ENCODE measurements around the gene DCP1B. TPM values are rescaled to one million over a fixed set of nuclear protein-coding genes. Genes with fewer than 3 reads are reported as not detected.

The DCP1B gene
- total RNA-seq, 1 donor, result 13.0 TPM

- H4K20me1 ChIP-seq (ENCODE audit: insufficient read depth, low read length), result no peaks in the 10 kb centered on the region
- no peaks in the 10 kb centered on the region for H3K4me1 ChIP-seq (ENCODE audit: insufficient read depth, low read length)
- TF ChIP-seq CTCF (IDR thresholded peaks at IDR 0.05; ENCODE audit: extremely low read depth, low read depth, low read length), result no peak
- H3K27ac ChIP-seq (ENCODE audit: low read depth, low read length), result no peak overlapping the region
- no peak overlapping the region for H2AFZ ChIP-seq (ENCODE audit: low read length)
- no peaks in the 10 kb centered on the region for H3K79me2 ChIP-seq (ENCODE audit: insufficient read depth, low read length)
- no peak for DNase-seq (ENCODE audit: insufficient read length, low spot score, missing footprints)
- H3K27me3 ChIP-seq (ENCODE audit: insufficient read depth, low read length), result no peaks in the 10 kb centered on the region
- no peak overlapping the region for H3K4me2 ChIP-seq (ENCODE audit: insufficient read depth, low read length)
- H3K4me3 ChIP-seq (ENCODE audit: insufficient read depth, low read length), result no peak overlapping the region
- H3K36me3 ChIP-seq (ENCODE audit: insufficient read depth, low read length), result peaks cover 32% of the 10 kb centered on the region
- H3K9me3 ChIP-seq (ENCODE audit: low read depth, low read length), result peaks cover 4% of the 10 kb centered on the region
These were observed 19.5 kb downstream of the DCP1B start for GRCh38 chr12:1984759-1985158.

GRCh38 chr12:1980282-1980681 lies 24.0 kb downstream of the DCP1B start:
- H3K4me3 ChIP-seq (ENCODE audit: insufficient read depth, low read length), result no peak overlapping the region
- H4K20me1 ChIP-seq (ENCODE audit: insufficient read depth, low read length), result no peaks in the 10 kb centered on the region
- no peak overlapping the region for H3K27ac ChIP-seq (ENCODE audit: low read depth, low read length)
- no peaks in the 10 kb centered on the region for H3K4me1 ChIP-seq (ENCODE audit: insufficient read depth, low read length)
- H2AFZ ChIP-seq (ENCODE audit: low read length), result no peak overlapping the region
- peaks cover 6% of the 10 kb centered on the region for H3K36me3 ChIP-seq (ENCODE audit: insufficient read depth, low read length)
- peaks cover 2% of the 10 kb centered on the region for H3K9me3 ChIP-seq (ENCODE audit: low read depth, low read length)
- H3K27me3 ChIP-seq (ENCODE audit: insufficient read depth, low read length), result no peaks in the 10 kb centered on the region
- TF ChIP-seq CTCF (IDR thresholded peaks at IDR 0.05; ENCODE audit: extremely low read depth, low read depth, low read length), result no peak
- H3K79me2 ChIP-seq (ENCODE audit: insufficient read depth, low read length), result no peaks in the 10 kb centered on the region
- no peak for DNase-seq (ENCODE audit: insufficient read length, low spot score, missing footprints)
- no peak overlapping the region for H3K4me2 ChIP-seq (ENCODE audit: insufficient read depth, low read length)

- Histone ChIP-seq H3K4me1 (ENCODE audit: insufficient read depth, low read length) (peaks cover 2% of the 10 kb centered on the region), H3K4me3 (ENCODE audit: insufficient read depth, low read length) (no peak overlapping the region), H4K20me1 (ENCODE audit: insufficient read depth, low read length) (no peaks in the 10 kb centered on the region), H3K4me2 (ENCODE audit: insufficient read depth, low read length) (no peak overlapping the region), H3K9me3 (ENCODE audit: low read depth, low read length) (no peaks in the 10 kb centered on the region), H2AFZ (ENCODE audit: low read length) (no peak overlapping the region), H3K27ac (ENCODE audit: low read depth, low read length) (no peak overlapping the region), H3K27me3 (ENCODE audit: insufficient read depth, low read length) (no peaks in the 10 kb centered on the region), H3K36me3 (ENCODE audit: insufficient read depth, low read length) (no peaks in the 10 kb centered on the region), H3K79me2 (ENCODE audit: insufficient read depth, low read length) (peaks cover 2% of the 10 kb centered on the region)
- DNase-seq (ENCODE audit: insufficient read length, low spot score, missing footprints), result no peak
- TF ChIP-seq CTCF (IDR thresholded peaks at IDR 0.05; ENCODE audit: extremely low read depth, low read depth, low read length), result no peak
These were observed 26.0 kb downstream of the DCP1B start for GRCh38 chr12:1978078-1978862.

- no peak for DNase-seq (ENCODE audit: insufficient read length, low spot score, missing footprints)
- no peak for TF ChIP-seq CTCF (IDR thresholded peaks at IDR 0.05; ENCODE audit: extremely low read depth, low read depth, low read length)
- Histone ChIP-seq H2AFZ (ENCODE audit: low read length) (no peak overlapping the region), H3K79me2 (ENCODE audit: insufficient read depth, low read length) (peaks cover 2% of the 10 kb centered on the region), H3K4me1 (ENCODE audit: insufficient read depth, low read length) (peaks cover 8% of the 10 kb centered on the region), H3K27me3 (ENCODE audit: insufficient read depth, low read length) (no peaks in the 10 kb centered on the region), H3K4me3 (ENCODE audit: insufficient read depth, low read length) (no peak overlapping the region), H3K9me3 (ENCODE audit: low read depth, low read length) (no peaks in the 10 kb centered on the region), H4K20me1 (ENCODE audit: insufficient read depth, low read length) (no peaks in the 10 kb centered on the region), H3K27ac (ENCODE audit: low read depth, low read length) (no peak overlapping the region), H3K4me2 (ENCODE audit: insufficient read depth, low read length) (no peak overlapping the region), H3K36me3 (ENCODE audit: insufficient read depth, low read length) (no peaks in the 10 kb centered on the region)
These were observed 26.7 kb downstream of the DCP1B start for GRCh38 chr12:1977588-1977987.

All from osteoblast (primary cell).